H9 (cell line): Measurements from ENCODE around the gene CEP63. TPM values are rescaled to one million over a fixed set of nuclear protein-coding genes. Genes with fewer than 3 reads are reported as not detected.

Experiments used
- DNase-seq: peaks from one replicate; pipeline ENCODE4 v3.0.0-alpha.2; 2017
- H2AFZ ChIP-seq: one replicate; pipeline ENCODE4 v1.6.1; 2013; ENCODE audit warnings: mild to moderate bottlenecking, low read length, control low read depth, moderate library complexity
- H2AK5ac ChIP-seq: 2 replicates; pipeline ENCODE4 v1.6.1; 2013; ENCODE audit warnings: low read length, control low read depth, mixed read lengths; ENCODE audit not compliant: insufficient read length
- H2BK120ac ChIP-seq: one replicate; pipeline ENCODE4 v1.6.1; 2013; ENCODE audit warnings: low read depth, mild to moderate bottlenecking, low read length, control low read depth, inconsistent platforms; ENCODE audit not compliant: poor library complexity, severe bottlenecking
- H2BK12ac ChIP-seq: 2 replicates; pipeline ENCODE4 v1.6.1; 2013; ENCODE audit warnings: low read length, control low read depth, mixed read lengths, low read depth; ENCODE audit not compliant: insufficient read length
- H2BK15ac ChIP-seq: 2 replicates; pipeline ENCODE4 v1.6.1; 2013; ENCODE audit warnings: low read depth, low read length, control low read depth
- H2BK20ac ChIP-seq: one replicate; pipeline ENCODE4 v1.6.1; 2013; ENCODE audit warnings: low read depth, mild to moderate bottlenecking, low read length, control low read depth, inconsistent platforms; ENCODE audit not compliant: poor library complexity, severe bottlenecking
- H2BK5ac ChIP-seq: 2 replicates; pipeline ENCODE4 v1.6.1; 2013; ENCODE audit warnings: low read length, control low read depth, mixed read lengths; ENCODE audit not compliant: insufficient read length
- H3K14ac ChIP-seq: 2 replicates; pipeline ENCODE4 v1.6.1; 2013; ENCODE audit warnings: low read length, control low read depth; ENCODE audit not compliant: insufficient read depth
- H3K18ac ChIP-seq: 2 replicates; pipeline ENCODE4 v1.6.1; 2013; ENCODE audit warnings: low read depth, mild to moderate bottlenecking, mixed read lengths, low read length, control low read depth; ENCODE audit not compliant: insufficient read length
- H3K23ac ChIP-seq: 2 replicates; pipeline ENCODE4 v1.6.1; 2013; ENCODE audit warnings: low read length, control low read depth, mixed read lengths, low read depth; ENCODE audit not compliant: insufficient read length
- H3K23me2 ChIP-seq: 2 replicates; pipeline ENCODE4 v1.6.1; 2013; ENCODE audit warnings: low read depth, mild to moderate bottlenecking, mixed read lengths, low read length, control low read depth; ENCODE audit not compliant: insufficient read length, poor library complexity, severe bottlenecking
- H3K27ac ChIP-seq: 2 replicates; pipeline ENCODE4 v1.5.1; 2013; ENCODE audit warnings: low read length, control low read depth, mixed read lengths, low read depth; ENCODE audit not compliant: insufficient read length
- H3K27me3 ChIP-seq: 2 replicates; pipeline ENCODE4 v1.6.1; 2013; ENCODE audit warnings: low read length, control low read depth, inconsistent platforms; ENCODE audit not compliant: insufficient read depth
- H3K4ac ChIP-seq: 2 replicates; pipeline ENCODE4 v1.6.1; 2013; ENCODE audit warnings: low read depth, mild to moderate bottlenecking, control low read depth, inconsistent platforms, low read length, moderate library complexity
- H3K4me1 ChIP-seq: 2 replicates; pipeline ENCODE4 v1.6.1; 2013; ENCODE audit warnings: low read length, control low read depth, inconsistent platforms; ENCODE audit not compliant: insufficient read depth
- H3K4me2 ChIP-seq: 2 replicates; pipeline ENCODE4 v1.6.1; 2013; ENCODE audit warnings: low read length, control low read depth, mixed read lengths; ENCODE audit not compliant: insufficient read length, insufficient read depth
- H3K56ac ChIP-seq: 2 replicates; pipeline ENCODE4 v1.6.1; 2013; ENCODE audit warnings: low read depth, mild to moderate bottlenecking, mixed read lengths, low read length, control low read depth; ENCODE audit not compliant: insufficient read length
- H3K79me1 ChIP-seq: 2 replicates; pipeline ENCODE4 v1.6.1; 2013; ENCODE audit warnings: low read depth, mild to moderate bottlenecking, moderate library complexity, low read length, control low read depth, inconsistent platforms; ENCODE audit not compliant: insufficient read depth, poor library complexity, severe bottlenecking
- H3K79me2 ChIP-seq: 2 replicates; pipeline ENCODE4 v1.6.1; 2013; ENCODE audit warnings: low read length, control low read depth, inconsistent platforms; ENCODE audit not compliant: insufficient read depth
- H3K9ac ChIP-seq: 2 replicates; pipeline ENCODE4 v1.6.1; 2013; ENCODE audit warnings: low read length, control low read depth, mixed read lengths; ENCODE audit not compliant: insufficient read length; ENCODE audit errors: extremely low read depth
- H3K9me3 ChIP-seq: one replicate; pipeline ENCODE4 v1.6.1; 2013; ENCODE audit warnings: low read depth, low read length, inconsistent platforms; ENCODE audit not compliant: control insufficient read depth
- H3T11ph ChIP-seq: one replicate; pipeline ENCODE4 v1.6.1; 2013; ENCODE audit warnings: mild to moderate bottlenecking, low read length, control low read depth, inconsistent platforms
- H4K20me1 ChIP-seq: one replicate; pipeline ENCODE4 v1.6.1; 2013; ENCODE audit not compliant: control insufficient read depth, insufficient read length, insufficient read depth
- H4K5ac ChIP-seq: 2 replicates; pipeline ENCODE4 v1.6.1; 2013; ENCODE audit warnings: low read depth, mild to moderate bottlenecking, mixed read lengths, low read length, control low read depth; ENCODE audit not compliant: insufficient read length
- H4K8ac ChIP-seq: replicated peaks from 2 replicates; pipeline ENCODE4 v1.6.1; 2013; ENCODE audit warnings: low read length, control low read depth, mixed read lengths, low read depth; ENCODE audit not compliant: insufficient read length
- H4K91ac ChIP-seq: 2 replicates; pipeline ENCODE4 v1.6.1; 2013; ENCODE audit warnings: low read depth, mild to moderate bottlenecking, moderate library complexity, mixed read lengths, low read length, control low read depth; ENCODE audit not compliant: insufficient read length
- H3K27ac Mint-ChIP-seq, 3 experiments: 2 replicates in 2 of 3; 3 replicates in 1 of 3; pipeline ENCODE4 v1.8.0; 2020 to 2021; ENCODE audit warnings: mixed read lengths in 3 of 3, mild to moderate bottlenecking in 1 of 3, moderate library complexity in 1 of 3
- H3K27me3 Mint-ChIP-seq: 2 replicates; pipeline ENCODE4 v1.8.0; 2021; ENCODE audit warnings: low read depth, mild to moderate bottlenecking, moderate library complexity, mixed read lengths
- H3K36me3 Mint-ChIP-seq, 3 experiments: 2 replicates in 2 of 3; 3 replicates in 1 of 3; pipeline ENCODE4 v1.8.0; 2020 to 2021; ENCODE audit warnings: low read depth in 3 of 3, mixed read lengths in 3 of 3; ENCODE audit not compliant: insufficient read depth in 1 of 3
- H3K4me1 Mint-ChIP-seq, 2 experiments: 2 replicates each; pipeline ENCODE4 v1.8.0; 2020; ENCODE audit warnings: mixed read lengths in 2 of 2
- H3K4me3 Mint-ChIP-seq, 2 experiments: 2 replicates in 1 of 2; 3 replicates in 1 of 2; pipeline ENCODE4 v1.8.0; 2020 to 2021; ENCODE audit warnings: mild to moderate bottlenecking in 2 of 2, mixed read lengths in 2 of 2, moderate library complexity in 1 of 2
- H3K9me3 Mint-ChIP-seq, 2 experiments: 2 replicates in 1 of 2; 3 replicates in 1 of 2; pipeline ENCODE4 v1.8.0; 2020; ENCODE audit warnings: mild to moderate bottlenecking in 2 of 2, mixed read lengths in 2 of 2, moderate library complexity in 1 of 2
- WGBS: extraction: QIAGEN DNeasy Blood & Tissue Kit; methylation state at CpG from one replicate; pipeline ENCODE4 v1.1.7; 2013; ENCODE audit warnings: missing lambda C conversion rate, low lambda C conversion rate, mixed read lengths; ENCODE audit not compliant: insufficient read length; ENCODE audit errors: extremely low coverage; 5-methylcytosine and 5-hydroxymethylcytosine counted together
- total RNA-seq: library from RNA; stranded (reverse); gene quantifications from 2 replicates; pipeline ENCODE4 v1.2.1, GENCODE V29; 2021
- TF ChIP-seq, protein P1 (sequence below): fragments of 200-600 bp; sonication (generic); conservative IDR thresholded peaks from 3 replicates; pipeline ENCODE4 v1.8.0; 2021; ENCODE audit warnings: antibody characterized with exemption, mild to moderate bottlenecking

The CEP63 gene
- total RNA-seq, 1 experiment from 2014 or later = 16.2 TPM

- no peak overlapping the region for H3T11ph ChIP-seq
- peak; percentile 73 for DNase-seq
- TF ChIP-seq, protein P1, sequence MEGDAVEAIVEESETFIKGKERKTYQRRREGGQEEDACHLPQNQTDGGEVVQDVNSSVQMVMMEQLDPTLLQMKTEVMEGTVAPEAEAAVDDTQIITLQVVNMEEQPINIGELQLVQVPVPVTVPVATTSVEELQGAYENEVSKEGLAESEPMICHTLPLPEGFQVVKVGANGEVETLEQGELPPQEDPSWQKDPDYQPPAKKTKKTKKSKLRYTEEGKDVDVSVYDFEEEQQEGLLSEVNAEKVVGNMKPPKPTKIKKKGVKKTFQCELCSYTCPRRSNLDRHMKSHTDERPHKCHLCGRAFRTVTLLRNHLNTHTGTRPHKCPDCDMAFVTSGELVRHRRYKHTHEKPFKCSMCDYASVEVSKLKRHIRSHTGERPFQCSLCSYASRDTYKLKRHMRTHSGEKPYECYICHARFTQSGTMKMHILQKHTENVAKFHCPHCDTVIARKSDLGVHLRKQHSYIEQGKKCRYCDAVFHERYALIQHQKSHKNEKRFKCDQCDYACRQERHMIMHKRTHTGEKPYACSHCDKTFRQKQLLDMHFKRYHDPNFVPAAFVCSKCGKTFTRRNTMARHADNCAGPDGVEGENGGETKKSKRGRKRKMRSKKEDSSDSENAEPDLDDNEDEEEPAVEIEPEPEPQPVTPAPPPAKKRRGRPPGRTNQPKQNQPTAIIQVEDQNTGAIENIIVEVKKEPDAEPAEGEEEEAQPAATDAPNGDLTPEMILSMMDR = peak; percentile 64
- Mint-ChIP-seq H3K27ac (no peak overlapping the region), H3K27me3 (peaks cover 44% of the 10 kb centered on the region), H3K36me3 (peaks cover 0 to 8% (median 0%) of the 10 kb centered on the region in 3 experiments; a peak in 1 of 7 replicates), H3K4me3 (no peak overlapping the region), H3K4me1 (peaks cover 19 to 20% of the 10 kb centered on the region in 2 experiments), H3K9me3 (peaks cover 7 to 10% of the 10 kb centered on the region in 2 experiments; a peak in 4 of 5 replicates)
- H2BK5ac ChIP-seq = no peak overlapping the region
- H3K79me2 ChIP-seq = no peaks in the 10 kb centered on the region
- H4K8ac ChIP-seq = no peak overlapping the region
- H3K27me3 ChIP-seq = no peaks in the 10 kb centered on the region
- H2AK5ac ChIP-seq = no peak overlapping the region
- no peak overlapping the region for H3K23ac ChIP-seq
- no peak overlapping the region for H4K5ac ChIP-seq
- H3K4ac ChIP-seq = no peak overlapping the region
- no peak overlapping the region for H2BK12ac ChIP-seq
- WGBS = no CpG with 5 or more reads among the region's 2 CpGs
- H3K23me2 ChIP-seq = no peaks in the 10 kb centered on the region
- no peak overlapping the region for H2BK120ac ChIP-seq
- no peak overlapping the region for H4K91ac ChIP-seq
- no peak overlapping the region for H3K18ac ChIP-seq
- no peak overlapping the region for H3K27ac ChIP-seq
- H2BK15ac ChIP-seq = no peak overlapping the region
- H2AFZ ChIP-seq = no peak overlapping the region
- H3K4me1 ChIP-seq = no peaks in the 10 kb centered on the region
- no peak overlapping the region for H3K14ac ChIP-seq
- H3K79me1 ChIP-seq = no peaks in the 10 kb centered on the region
- no peak overlapping the region for H3K4me2 ChIP-seq
- no peak overlapping the region for H3K56ac ChIP-seq
- no peak overlapping the region for H3K9ac ChIP-seq
- H3K9me3 ChIP-seq = no peaks in the 10 kb centered on the region
- no peak overlapping the region for H2BK20ac ChIP-seq
- no peaks in the 10 kb centered on the region for H4K20me1 ChIP-seq
Observed at GRCh38 chr3:134449277-134449676, 36.6 kb upstream of the CEP63 start.
